ENCODE data around the gene NF2.

NF2 gene

GRCh38 chr22:29609139-29609538 is 5.7 kb downstream of the NF2 start:
- no peak overlapping the region for H3K9ac ChIP-seq
- H3K4me3 ChIP-seq (IDR thresholded peaks at IDR 0.05; ENCODE audit: insufficient read depth, low read depth, low read length) = no peak overlapping the region
- no peaks in the 10 kb centered on the region for H3K27me3 ChIP-seq (ENCODE audit: insufficient read depth, low read depth)
- H2AFZ ChIP-seq (ENCODE audit: low read depth) = no peak overlapping the region
- peaks cover 52% of the 10 kb centered on the region for H3K79me2 ChIP-seq (ENCODE audit: insufficient read depth, low read depth)
- H3K36me3 ChIP-seq (ENCODE audit: insufficient read depth) = no peaks in the 10 kb centered on the region
- TF ChIP-seq CTCF (conservative IDR thresholded peaks at IDR 0.05; ENCODE audit: low read depth, low read length) = no peak
- no peaks in the 10 kb centered on the region for H4K20me1 ChIP-seq (ENCODE audit: insufficient read depth)
- peaks cover 11% of the 10 kb centered on the region for H3K4me1 ChIP-seq (ENCODE audit: low read depth, poor library complexity, severe bottlenecking)
- H3K27ac ChIP-seq = no peak overlapping the region
- H3K4me2 ChIP-seq = no peak overlapping the region

- no peaks in the 10 kb centered on the region for H3K4me1 ChIP-seq (ENCODE audit: low read depth, poor library complexity, severe bottlenecking)
- no peak for TF ChIP-seq CTCF (conservative IDR thresholded peaks at IDR 0.05; ENCODE audit: low read depth, low read length)
- H4K20me1 ChIP-seq (ENCODE audit: insufficient read depth) = no peaks in the 10 kb centered on the region
- H3K9ac ChIP-seq = no peak overlapping the region
- H3K4me3 ChIP-seq (IDR thresholded peaks at IDR 0.05; ENCODE audit: insufficient read depth, low read depth, low read length) = no peak overlapping the region
- peaks cover 36% of the 10 kb centered on the region for H3K79me2 ChIP-seq (ENCODE audit: insufficient read depth, low read depth)
- H3K27ac ChIP-seq = no peak overlapping the region
- H3K27me3 ChIP-seq (ENCODE audit: insufficient read depth, low read depth) = no peaks in the 10 kb centered on the region
- no peaks in the 10 kb centered on the region for H3K36me3 ChIP-seq (ENCODE audit: insufficient read depth)
- no peak overlapping the region for H2AFZ ChIP-seq (ENCODE audit: low read depth)
- no peak overlapping the region for H3K4me2 ChIP-seq
Measured at GRCh38 chr22:29610780-29611179, 7.3 kb downstream of the NF2 start.

GRCh38 chr22:29615705-29616327 is 12.4 kb downstream of the NF2 start:
- no peak overlapping the region for H3K4me2 ChIP-seq
- H3K79me2 ChIP-seq (ENCODE audit: insufficient read depth, low read depth) = peaks cover 10% of the 10 kb centered on the region; the same call in 1 of the 2 replicates
- H4K20me1 ChIP-seq (ENCODE audit: insufficient read depth) = no peaks in the 10 kb centered on the region
- no peaks in the 10 kb centered on the region for H3K27me3 ChIP-seq (ENCODE audit: insufficient read depth, low read depth)
- H3K4me1 ChIP-seq (ENCODE audit: low read depth, poor library complexity, severe bottlenecking) = peaks cover 13% of the 10 kb centered on the region
- H2AFZ ChIP-seq (ENCODE audit: low read depth) = no peak overlapping the region
- no peak overlapping the region for H3K4me3 ChIP-seq (IDR thresholded peaks at IDR 0.05; ENCODE audit: insufficient read depth, low read depth, low read length)
- no peak overlapping the region for H3K27ac ChIP-seq
- H3K9ac ChIP-seq = no peak overlapping the region
- TF ChIP-seq CTCF (conservative IDR thresholded peaks at IDR 0.05; ENCODE audit: low read depth, low read length) = no peak
- H3K36me3 ChIP-seq (ENCODE audit: insufficient read depth) = no peaks in the 10 kb centered on the region

- Histone ChIP-seq H3K4me1 (ENCODE audit: low read depth, poor library complexity, severe bottlenecking) (peaks cover 13% of the 10 kb centered on the region), H3K4me3 (IDR thresholded peaks at IDR 0.05; ENCODE audit: insufficient read depth, low read depth, low read length) (no peak overlapping the region), H3K9ac (no peak overlapping the region), H3K36me3 (ENCODE audit: insufficient read depth) (no peaks in the 10 kb centered on the region), H3K27ac (no peak overlapping the region), H4K20me1 (ENCODE audit: insufficient read depth) (no peaks in the 10 kb centered on the region), H3K27me3 (ENCODE audit: insufficient read depth, low read depth) (no peaks in the 10 kb centered on the region), H2AFZ (ENCODE audit: low read depth) (no peak overlapping the region), H3K79me2 (ENCODE audit: insufficient read depth, low read depth) (0 out of 2 replicates have a peak, but pooled peaks cover 3% of the 10 kb centered on the region), H3K4me2 (no peak overlapping the region)
- no peak for TF ChIP-seq CTCF (conservative IDR thresholded peaks at IDR 0.05; ENCODE audit: low read depth, low read length)
Measured at GRCh38 chr22:29617922-29618629, 14.6 kb downstream of the NF2 start.

All from KMS-11 (cell line).